HG02938 (cell line): ENCODE data around the gene SLC6A15.

Experiments used
- ATAC-seq: cut with Tn5 transposase; IDR thresholded peaks from one replicate; pipeline ENCODE4 v1.9.1; 2021; ENCODE audit warnings: mild to moderate bottlenecking, moderate library complexity; ENCODE audit not compliant: unreplicated experiment

SLC6A15 gene

DNA sequence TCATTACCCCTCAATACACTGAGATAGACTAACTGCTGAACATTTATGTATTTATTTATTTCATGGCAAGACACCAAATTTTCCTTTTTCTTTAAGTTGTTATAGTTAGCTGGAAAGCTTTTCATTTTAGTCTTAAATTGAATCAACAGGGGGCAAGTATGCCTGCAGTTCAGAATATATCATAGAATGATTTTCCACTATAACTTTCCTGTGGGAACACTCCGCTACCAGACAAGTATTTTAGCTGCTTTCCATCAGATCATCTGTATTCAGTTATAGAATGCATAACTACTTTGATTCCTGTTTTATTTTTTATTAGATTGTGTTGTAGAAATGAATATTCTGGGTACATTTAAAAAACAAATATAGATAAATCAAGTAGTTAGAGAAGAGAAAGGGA, 102.0 kb downstream of the SLC6A15 start:
- no peak for ATAC-seq
